HG03565 (cell line): ENCODE measurements around the gene EVC2.

ENCODE experiments used
- ATAC-seq: cut with Tn5 transposase; IDR thresholded peaks from one replicate; pipeline ENCODE4 v1.9.1; 2021; ENCODE audit warnings: mild to moderate bottlenecking, moderate library complexity; ENCODE audit not compliant: unreplicated experiment

Gene EVC2

DNA sequence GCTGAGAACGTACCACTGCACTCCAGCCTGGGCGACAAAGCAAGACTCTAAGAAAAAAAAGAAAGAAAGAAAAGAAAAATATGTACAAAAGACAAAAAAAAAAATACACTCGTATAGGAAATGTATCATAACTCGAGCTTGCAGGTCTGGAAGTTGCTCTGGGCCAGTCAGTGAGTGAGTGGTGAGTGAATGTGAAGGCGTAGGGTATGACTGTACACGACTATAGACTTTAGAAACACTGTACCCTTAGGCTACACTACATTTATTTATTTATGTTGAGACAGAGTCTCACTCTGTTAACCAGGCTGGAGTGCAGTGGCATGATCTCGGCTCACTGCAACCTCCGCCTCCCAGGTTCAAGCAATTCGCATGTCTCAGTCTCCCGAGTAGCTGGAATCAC, 29.4 kb downstream of the EVC2 start:
- ATAC-seq: no peak

DNA sequence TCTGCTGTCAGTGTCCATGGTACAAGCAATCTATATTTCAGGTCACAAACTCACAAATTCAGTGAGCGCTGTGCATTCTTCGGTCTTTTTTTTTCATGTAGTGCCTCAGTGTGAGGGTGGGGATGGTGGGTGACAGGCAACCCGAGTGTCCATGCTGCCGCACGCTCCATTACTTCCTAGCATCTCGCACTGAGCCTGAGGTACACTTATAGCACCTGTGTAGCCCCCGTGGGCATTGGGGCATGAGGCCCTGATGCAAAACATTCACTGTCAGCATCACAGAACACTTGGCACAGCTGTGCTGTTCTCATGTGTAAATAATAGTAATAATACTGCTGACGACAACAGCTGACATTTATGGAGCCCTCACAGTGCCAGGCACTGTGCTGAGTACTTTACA, 31.6 kb downstream of the EVC2 start:
- no peak for ATAC-seq

GRCh38 chr4:5666741-5667140, 41.6 kb downstream of the EVC2 start:
- ATAC-seq: no peak

GRCh38 chr4:5664778-5665177, 43.6 kb downstream of the EVC2 start:
- ATAC-seq: no peak

DNA sequence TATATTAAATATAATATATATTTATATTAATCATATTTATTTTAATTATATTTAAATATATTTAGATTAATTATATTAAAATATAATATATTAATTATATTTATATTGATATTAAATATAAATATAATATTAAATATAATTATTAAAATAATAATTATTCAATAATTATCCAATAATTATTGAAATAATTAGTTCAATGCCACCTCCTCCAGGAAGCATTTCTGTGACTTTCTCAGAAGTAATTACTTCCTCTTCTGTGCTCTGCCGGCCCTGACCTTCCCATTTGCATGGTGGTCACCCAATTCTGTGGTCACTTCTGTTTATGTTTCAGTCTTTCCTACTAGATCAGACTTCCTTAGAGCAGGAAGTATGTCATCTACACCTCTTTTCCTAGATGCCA, 45.8 kb downstream of the EVC2 start:
- no peak for ATAC-seq

- ATAC-seq: no peak
These were observed 47.1 kb downstream of the EVC2 start for GRCh38 chr4:5661237-5661636.

- no peak for ATAC-seq
These were observed 48.2 kb downstream of the EVC2 start for GRCh38 chr4:5660185-5660584.

DNA sequence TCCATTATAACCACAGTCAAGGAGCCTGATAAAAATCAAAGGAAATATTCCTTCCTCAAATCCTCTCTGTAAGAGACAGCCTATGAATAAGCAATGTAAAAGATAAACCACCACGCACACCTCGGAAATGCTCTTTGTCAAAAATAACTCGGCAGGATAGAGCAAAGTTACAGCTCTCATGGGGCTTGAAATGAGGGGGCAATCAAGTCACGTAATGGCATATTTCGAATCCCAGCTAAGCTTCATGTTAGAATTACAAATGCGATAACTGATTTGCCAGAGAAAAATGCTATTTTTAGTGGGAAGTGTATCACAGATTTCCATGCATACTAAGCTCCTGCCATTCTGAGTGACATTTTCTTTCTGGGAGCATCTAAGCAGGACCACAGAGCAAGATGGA, 49.4 kb downstream of the EVC2 start:
- ATAC-seq: no peak

GRCh38 chr4:5656415-5656814, 51.9 kb downstream of the EVC2 start:
- no peak for ATAC-seq

- ATAC-seq: no peak
These were observed 53.6 kb downstream of the EVC2 start for GRCh38 chr4:5654791-5655190.

DNA sequence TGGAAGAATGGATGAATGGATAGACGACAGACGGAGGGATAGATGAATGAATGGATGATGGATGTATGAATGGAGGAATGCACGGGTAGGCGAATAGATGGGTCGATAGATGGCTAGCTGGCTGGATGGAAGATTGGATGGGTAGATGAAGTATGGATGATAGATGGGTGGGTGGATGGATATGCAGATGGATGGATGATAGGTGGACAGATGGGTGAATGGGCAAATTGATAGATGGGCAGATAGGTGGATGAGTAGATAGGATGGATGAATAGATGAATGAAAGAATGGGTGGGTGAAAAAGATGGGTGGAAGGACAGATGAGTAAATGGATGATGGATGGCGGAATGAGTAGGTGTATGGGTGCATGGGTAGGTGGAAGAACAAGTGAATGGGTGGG, 57.3 kb downstream of the EVC2 start:
- ATAC-seq: no peak

- no peak for ATAC-seq
These were observed 58.3 kb downstream of the EVC2 start for GRCh38 chr4:5650040-5650439.

GRCh38 chr4:5647351-5647750, 61.0 kb downstream of the EVC2 start:
- ATAC-seq: no peak

DNA sequence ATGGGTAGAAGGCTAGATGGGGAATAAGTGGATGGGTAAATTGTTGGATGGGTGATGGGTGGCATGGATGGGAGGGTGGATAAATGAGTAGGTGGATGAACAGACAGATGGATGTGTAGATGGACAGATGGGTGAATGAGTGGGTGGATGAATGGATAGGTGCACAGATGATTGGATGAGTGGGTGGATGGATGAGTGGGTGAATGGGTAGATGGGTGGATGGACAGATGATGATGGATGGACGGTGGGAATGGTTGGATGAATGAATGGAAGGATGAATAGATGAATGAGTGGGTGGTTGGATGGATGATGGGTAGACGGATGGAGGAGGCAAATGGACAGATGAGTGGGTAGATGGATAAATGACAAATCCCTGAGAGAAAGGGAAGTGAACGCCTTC, 68.3 kb downstream of the EVC2 start:
- ATAC-seq: no peak

- ATAC-seq: no peak
These were observed 68.8 kb downstream of the EVC2 start for GRCh38 chr4:5639556-5639955.

- no peak for ATAC-seq
These were observed 69.4 kb downstream of the EVC2 start for GRCh38 chr4:5638976-5639375.

DNA sequence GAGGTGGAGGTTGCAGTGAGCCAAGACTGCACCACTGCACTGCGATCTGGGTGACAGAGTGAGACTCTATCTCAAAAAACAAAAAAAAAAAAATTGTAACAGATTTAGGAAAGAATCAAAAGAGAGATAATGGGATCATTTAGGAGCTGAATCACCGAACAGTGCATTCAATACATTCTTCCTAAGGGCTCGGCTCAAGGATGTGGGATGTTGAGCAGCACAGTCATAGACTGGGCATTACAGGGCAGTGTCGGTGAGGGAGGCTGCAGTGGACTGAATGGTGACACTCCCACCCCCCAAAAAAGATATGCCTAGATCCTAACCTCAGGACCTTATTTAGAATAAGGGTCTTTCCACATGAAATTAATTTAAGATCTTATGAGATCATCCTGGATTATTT, 70.0 kb downstream of the EVC2 start:
- no peak for ATAC-seq

GRCh38 chr4:5636766-5637670, 71.3 kb downstream of the EVC2 start:
- no peak for ATAC-seq

DNA sequence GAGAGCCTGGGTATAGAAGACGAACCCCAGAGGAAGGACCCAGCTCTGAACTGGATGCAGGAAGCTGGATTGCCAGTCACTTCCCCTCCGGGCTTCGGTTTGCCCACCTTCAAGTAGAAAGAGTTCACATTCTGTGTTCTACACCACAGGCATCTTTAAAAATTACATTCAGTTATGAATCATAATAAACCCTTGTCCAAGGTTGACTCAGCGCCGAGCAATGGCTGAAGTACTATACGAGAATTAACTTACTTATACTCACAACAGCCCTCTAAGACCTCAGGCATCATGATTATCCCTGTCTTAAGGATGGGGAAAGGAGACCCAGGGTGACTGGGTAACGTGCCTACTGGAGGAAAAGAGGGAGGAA, 72.5 kb downstream of the EVC2 start:
- no peak for ATAC-seq

DNA sequence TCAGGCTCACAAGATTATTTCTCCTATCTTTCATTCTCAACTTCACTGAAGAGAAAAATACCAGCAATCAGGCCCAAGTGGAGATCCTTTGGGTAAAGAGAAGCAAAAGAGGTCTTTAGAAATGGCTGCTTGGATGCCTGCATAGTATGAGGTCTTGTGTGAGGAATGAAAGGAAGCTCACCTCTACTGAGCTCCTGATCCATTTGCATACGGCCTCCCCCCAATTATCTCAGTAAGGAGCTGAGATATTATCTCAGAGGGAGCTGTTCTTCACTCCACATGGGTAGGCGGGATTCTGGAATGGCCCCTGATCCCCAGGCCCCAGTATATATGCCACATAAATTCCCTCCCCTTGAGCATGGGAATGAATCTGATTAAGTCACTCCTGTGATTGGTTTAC, 75.8 kb downstream of the EVC2 start:
- ATAC-seq: no peak

DNA sequence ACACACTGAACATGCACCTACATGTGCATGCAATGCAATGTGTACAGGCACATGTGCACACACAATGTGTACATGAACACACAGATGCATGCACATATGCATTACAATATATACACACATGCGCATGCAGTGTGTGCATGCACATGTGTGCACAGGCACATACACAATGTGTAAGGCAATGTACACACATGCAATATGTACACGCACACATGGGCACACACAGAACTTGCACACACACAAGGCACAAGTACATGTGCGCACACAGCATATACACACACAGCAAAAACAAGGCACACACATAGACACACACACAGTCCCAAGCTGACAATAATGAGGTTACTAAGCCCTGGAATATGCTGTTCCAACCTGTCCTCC, 76.3 kb downstream of the EVC2 start:
- no peak for ATAC-seq

GRCh38 chr4:5631352-5632065, 76.8 kb downstream of the EVC2 start:
- ATAC-seq: no peak
